ENCODE results near the gene TMEM69. TPM values are rescaled to one million over a fixed set of nuclear protein-coding genes. Genes with fewer than 3 reads are reported as not detected.

TMEM69 gene
- total and polyA plus RNA-seq, 2 of the 8 experiments (the other 6 are each of a cell fraction or from before 2014, with no cell fraction given): 39.0 to 123 TPM

Other genes starting within 250 kb of the TMEM69 start
- 10.9 and 12.6 TPM in 2 replicates for gene TESK2, start 197.0 kb upstream of the TMEM69 start, total RNA-seq (2021; fragmentation: NEBNext Ultra II Directional; extraction: Animal tissue kit (Norgen Biotek cat#: 25700))
- 10.0 and 10.8 TPM in 2 replicates for gene TESK2, start 197.0 kb upstream of the TMEM69 start, polyA plus RNA-seq (2011; rRNA removed)
- 3.7 and 3.8 TPM in 2 replicates for gene CCDC163, start 188.1 kb upstream of the TMEM69 start, total RNA-seq (2021; fragmentation: NEBNext Ultra II Directional; extraction: Animal tissue kit (Norgen Biotek cat#: 25700))
- 5.0 and 6.0 TPM in 2 replicates for gene CCDC163, start 188.1 kb upstream of the TMEM69 start, polyA plus RNA-seq (2011; rRNA removed)
- gene MMACHC, start 187.9 kb upstream of the TMEM69 start, total RNA-seq (2021; fragmentation: NEBNext Ultra II Directional; extraction: Animal tissue kit (Norgen Biotek cat#: 25700)): 7.3 and 9.8 TPM in 2 replicates
- 11.1 and 11.2 TPM in 2 replicates for gene MMACHC, start 187.9 kb upstream of the TMEM69 start, polyA plus RNA-seq (2011; rRNA removed)
- 1,354 and 1,418 TPM in 2 replicates for gene PRDX1, start 166.3 kb upstream of the TMEM69 start, total RNA-seq (2021; fragmentation: NEBNext Ultra II Directional; extraction: Animal tissue kit (Norgen Biotek cat#: 25700))
- gene PRDX1, start 166.3 kb upstream of the TMEM69 start, polyA plus RNA-seq (2011; rRNA removed): 611 and 1,165 TPM in 2 replicates
- gene AKR1A1, start 137.4 kb upstream of the TMEM69 start, total RNA-seq (2021; fragmentation: NEBNext Ultra II Directional; extraction: Animal tissue kit (Norgen Biotek cat#: 25700)): 334 and 344 TPM in 2 replicates
- gene AKR1A1, start 137.4 kb upstream of the TMEM69 start, polyA plus RNA-seq (2011; rRNA removed): 399 and 435 TPM in 2 replicates
- gene NASP, start 104.1 kb upstream of the TMEM69 start, total RNA-seq (2021; fragmentation: NEBNext Ultra II Directional; extraction: Animal tissue kit (Norgen Biotek cat#: 25700)): 629 and 647 TPM in 2 replicates
- 263 and 356 TPM in 2 replicates for gene NASP, start 104.1 kb upstream of the TMEM69 start, polyA plus RNA-seq (2011; rRNA removed)
- 1.9 and 2.0 TPM in 2 replicates for gene CCDC17, start 64.1 kb upstream of the TMEM69 start, total RNA-seq (2021; fragmentation: NEBNext Ultra II Directional; extraction: Animal tissue kit (Norgen Biotek cat#: 25700))
- 0.95 and 1.2 TPM in 2 replicates for gene CCDC17, start 64.1 kb upstream of the TMEM69 start, polyA plus RNA-seq (2011; rRNA removed)
- gene GPBP1L1, start 1.6 kb upstream of the TMEM69 start, total RNA-seq (2021; fragmentation: NEBNext Ultra II Directional; extraction: Animal tissue kit (Norgen Biotek cat#: 25700)): 119 and 126 TPM in 2 replicates
- 46.6 and 70.1 TPM in 2 replicates for gene GPBP1L1, start 1.6 kb upstream of the TMEM69 start, polyA plus RNA-seq (2011; rRNA removed)
- gene IPP, start 62.5 kb downstream of the TMEM69 start, total RNA-seq (2021; fragmentation: NEBNext Ultra II Directional; extraction: Animal tissue kit (Norgen Biotek cat#: 25700)): 4.2 and 5.6 TPM in 2 replicates
- 0.80 and 1.4 TPM in 2 replicates for gene IPP, start 62.5 kb downstream of the TMEM69 start, polyA plus RNA-seq (2011; rRNA removed)
- gene MAST2, start 115.4 kb downstream of the TMEM69 start, total RNA-seq (2021; fragmentation: NEBNext Ultra II Directional; extraction: Animal tissue kit (Norgen Biotek cat#: 25700)): 35.4 and 36.9 TPM in 2 replicates
- 20.5 and 23.3 TPM in 2 replicates for gene MAST2, start 115.4 kb downstream of the TMEM69 start, polyA plus RNA-seq (2011; rRNA removed)